Cerebellar nuclear complex (tissue), 1 donor: Measurements from ENCODE around the gene SEMA3D.

Experiments
- DNase-seq, 2 experiments: peaks; one replicate each; lab custom pipeline; 2025; lab: John Stamatoyannopoulos, UW

Gene SEMA3D

DNA sequence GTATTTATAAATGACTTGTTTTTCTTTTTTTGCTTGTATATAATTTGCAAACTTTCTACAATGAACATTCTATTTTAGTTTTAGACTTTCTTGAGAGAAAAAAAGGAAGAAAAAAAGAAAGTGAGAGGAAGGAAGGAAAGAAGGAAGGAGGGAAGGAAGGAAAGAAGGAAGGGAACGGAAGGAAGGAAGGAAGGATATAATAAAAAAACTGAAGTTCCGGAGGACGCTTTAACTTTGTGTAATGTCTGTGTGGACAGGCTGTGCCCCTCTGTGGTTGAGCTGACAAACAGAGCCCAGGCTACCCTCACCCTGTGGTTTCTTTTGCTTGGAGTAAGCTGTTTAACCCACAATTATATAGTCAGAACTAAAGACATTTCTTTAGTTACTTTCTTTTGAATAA is 108.7 kb downstream of the SEMA3D start:
- DNase-seq: no peak

DNA sequence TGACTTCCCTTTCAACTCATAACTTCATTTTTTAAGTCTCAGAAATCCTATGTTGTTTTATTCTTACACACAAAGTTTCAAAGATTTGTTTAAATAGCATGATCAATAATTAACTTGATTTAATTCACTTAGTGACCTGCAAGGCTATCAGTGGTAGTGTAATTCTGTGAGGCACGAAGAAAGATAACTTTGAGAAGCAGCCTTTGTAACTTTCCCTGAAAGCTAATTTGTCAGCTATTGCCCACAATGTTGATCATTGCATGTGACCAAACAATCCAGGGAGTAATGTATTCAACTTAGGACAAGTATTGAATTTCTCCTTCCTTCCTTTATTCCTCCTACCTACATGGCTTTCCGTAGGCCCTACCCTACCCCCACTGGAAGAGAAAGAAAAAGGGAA is 111.0 kb downstream of the SEMA3D start:
- no peak for DNase-seq

- no peak for DNase-seq
These were observed 111.9 kb downstream of the SEMA3D start for GRCh38 chr7:85074992-85075391.

- no peak for DNase-seq
These were observed 112.8 kb downstream of the SEMA3D start for GRCh38 chr7:85074016-85074415.

DNA sequence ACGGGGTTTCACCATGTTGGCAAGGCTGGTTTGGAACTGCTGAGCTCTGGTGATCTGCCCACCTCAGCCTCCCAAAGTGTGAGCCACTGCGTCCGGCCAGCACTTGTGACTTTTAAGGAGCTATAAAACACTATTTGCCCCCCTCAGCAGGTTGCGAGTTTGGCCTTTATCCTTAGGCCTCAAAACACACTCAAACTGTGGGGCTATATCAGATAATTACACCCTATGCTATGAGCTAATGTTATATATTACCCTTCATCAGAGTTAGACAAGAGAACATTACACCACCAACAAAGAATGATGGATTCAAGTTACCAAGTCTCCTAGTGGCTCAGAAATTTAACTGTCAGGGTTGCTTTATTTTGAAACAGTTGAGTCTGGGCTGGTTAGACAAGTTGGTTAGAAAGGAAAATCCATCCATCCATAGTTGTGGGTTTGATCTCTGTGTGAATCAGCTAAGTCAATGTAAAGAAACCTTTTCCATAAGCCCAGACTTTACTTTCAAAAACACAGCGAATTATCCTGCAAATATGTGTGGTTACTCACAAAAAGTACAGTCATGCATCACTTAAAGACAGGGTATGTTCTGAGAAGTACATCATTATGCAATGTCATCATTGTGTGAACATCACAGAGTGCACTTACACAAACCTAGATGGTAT is 115.8 kb downstream of the SEMA3D start:
- DNase-seq: no peak

GRCh38 chr7:85068799-85069198 is 118.1 kb downstream of the SEMA3D start:
- no peak for DNase-seq

GRCh38 chr7:85067371-85067770 is 119.5 kb downstream of the SEMA3D start:
- no peak for DNase-seq

- no peak for DNase-seq
These were observed 120.9 kb downstream of the SEMA3D start for GRCh38 chr7:85065888-85066485.

DNA sequence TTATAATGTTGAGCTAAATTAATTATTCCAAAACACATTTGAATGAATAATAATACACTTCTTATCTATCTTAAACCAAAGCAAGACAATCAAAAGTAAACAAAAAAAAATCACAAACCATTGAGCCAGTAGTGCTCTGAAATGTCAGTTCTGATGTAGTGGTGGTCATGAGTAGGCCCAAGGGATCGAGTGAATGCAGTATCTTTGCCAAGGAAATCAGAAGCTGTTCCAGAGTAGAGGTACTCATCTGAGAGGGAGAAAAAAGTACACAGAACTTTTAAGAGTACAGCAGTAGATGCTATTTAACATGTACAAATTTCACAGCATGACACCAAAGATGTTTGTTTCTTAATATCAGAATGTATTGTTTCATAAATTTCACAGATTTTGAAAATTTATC is 121.5 kb downstream of the SEMA3D start:
- DNase-seq: no peak

DNA sequence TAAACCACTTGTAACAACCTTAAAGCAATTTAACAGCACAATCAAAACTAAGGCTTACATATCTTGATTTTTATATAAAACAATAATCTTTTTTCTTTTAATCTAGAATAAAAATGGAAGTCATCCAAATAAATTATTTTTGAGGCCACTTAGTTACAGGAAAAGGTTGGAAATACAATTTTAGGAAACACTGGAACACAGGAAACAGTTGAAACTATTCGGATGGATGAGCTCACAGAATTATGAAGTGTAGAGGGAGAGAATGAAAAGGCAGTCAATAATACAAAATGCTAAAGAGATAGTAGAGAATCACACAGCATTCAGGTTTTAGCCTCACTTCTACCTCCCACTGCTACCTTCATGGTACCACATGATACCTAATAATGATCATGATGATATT is 124.2 kb downstream of the SEMA3D start:
- DNase-seq: no peak

DNA sequence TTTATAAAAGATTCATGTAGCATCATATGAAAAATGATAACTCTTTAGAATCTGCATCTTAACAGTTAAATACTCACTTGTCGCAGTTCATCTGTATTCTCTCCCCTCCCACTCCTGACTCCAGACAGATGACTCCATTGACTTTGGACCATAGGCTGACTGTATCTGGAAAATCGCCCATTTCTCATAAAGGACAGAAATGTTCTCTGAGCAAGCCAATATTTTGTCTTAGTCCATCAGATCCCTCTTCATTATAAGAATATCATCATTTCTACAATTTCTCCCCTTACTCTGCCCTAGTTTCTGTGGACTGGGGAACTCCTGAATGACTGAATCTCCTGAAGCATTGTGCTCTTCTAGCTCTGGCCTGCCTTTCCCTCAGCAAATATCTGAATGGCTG is 125.4 kb downstream of the SEMA3D start:
- DNase-seq: no peak

- no peak for DNase-seq
These were observed 126.2 kb downstream of the SEMA3D start for GRCh38 chr7:85060696-85061095.

GRCh38 chr7:85055906-85056305 is 130.9 kb downstream of the SEMA3D start:
- no peak for DNase-seq

DNA sequence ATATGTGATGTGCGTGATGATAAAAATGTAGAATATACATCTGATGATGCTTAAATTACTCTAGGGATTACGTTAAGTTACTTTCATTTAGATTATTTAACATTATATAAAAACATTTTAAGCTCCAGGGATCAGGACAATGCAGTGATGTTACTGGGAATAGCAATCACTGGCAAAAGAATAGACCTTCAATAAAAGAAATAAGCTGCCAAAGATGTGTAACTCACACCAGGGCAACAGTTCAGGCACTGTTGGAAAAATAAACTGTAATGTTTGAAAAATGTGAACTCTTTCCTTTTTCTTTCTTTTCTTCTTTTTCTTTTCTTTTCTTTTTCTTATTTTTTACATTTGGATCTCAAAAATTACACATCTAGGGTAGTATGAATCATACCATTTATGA is 131.7 kb downstream of the SEMA3D start:
- no peak for DNase-seq

GRCh38 chr7:85054306-85054705 is 132.6 kb downstream of the SEMA3D start:
- DNase-seq: no peak

DNA sequence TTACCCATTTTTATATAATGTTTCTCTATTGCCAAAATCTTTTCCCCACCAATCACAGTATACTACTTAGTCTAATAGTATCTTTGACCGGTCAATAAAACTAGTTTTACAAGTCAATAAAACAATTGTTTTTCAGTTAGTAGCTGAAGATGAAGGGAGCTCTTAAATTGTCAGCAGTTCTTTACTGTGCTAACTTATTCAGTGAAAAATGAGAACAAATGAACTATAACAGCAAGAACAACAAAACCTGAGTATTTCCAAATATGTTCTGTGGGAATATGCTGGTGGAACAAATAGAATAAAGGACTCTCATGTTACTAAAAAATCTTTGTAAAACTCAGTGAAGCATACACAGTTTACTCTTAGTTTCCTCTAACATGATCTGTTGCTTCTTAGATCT is 134.0 kb downstream of the SEMA3D start:
- DNase-seq: no peak

DNA sequence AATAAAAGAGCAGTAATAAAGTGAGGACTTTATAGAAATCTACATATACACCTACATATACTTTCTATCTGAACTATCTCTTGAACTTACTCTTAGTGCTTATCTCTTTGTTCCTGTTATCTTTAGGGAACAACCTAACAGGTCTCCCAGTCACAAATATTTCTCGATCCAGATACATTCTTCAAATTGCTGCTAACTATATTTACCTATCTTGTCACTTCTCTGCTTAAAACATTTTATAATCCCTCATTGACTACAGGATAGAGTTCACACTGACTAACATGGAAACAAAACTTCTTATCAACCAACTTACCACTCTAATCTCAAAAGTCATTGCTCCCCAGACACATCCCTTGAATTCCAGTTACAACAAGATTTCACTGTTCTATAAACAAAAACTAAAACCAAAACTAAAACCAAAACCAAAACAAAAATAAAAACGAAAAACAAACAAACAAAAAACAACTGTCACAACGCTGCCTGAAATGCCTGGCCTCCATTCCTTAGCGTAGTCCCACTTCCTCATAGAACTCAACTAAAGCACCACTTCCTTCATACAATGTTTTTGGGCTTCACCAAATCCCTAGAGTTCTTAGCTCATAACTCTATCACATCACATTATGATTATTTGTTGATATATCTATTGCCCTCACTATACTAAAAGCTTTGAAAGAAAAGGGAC is 134.7 kb downstream of the SEMA3D start:
- DNase-seq: no peak

DNA sequence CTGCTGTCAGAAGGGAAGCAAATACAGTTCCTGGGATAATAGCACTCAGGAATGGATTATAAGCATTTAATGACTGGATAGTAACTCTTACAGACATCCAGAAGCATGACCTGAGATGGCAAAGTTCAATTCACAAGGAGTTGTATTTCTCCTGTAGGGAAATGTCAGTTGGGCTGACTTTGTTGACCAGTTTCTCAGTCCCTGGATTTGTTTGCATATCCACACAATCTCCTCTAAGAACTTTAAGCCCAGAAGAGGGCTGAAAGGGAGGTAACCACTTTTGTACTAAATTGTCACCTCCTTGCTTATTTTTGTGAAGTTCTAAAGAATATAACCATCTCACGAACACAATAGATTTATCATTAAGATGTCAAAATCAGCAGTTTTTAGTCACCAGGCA is 140.3 kb downstream of the SEMA3D start:
- DNase-seq: no peak

DNA sequence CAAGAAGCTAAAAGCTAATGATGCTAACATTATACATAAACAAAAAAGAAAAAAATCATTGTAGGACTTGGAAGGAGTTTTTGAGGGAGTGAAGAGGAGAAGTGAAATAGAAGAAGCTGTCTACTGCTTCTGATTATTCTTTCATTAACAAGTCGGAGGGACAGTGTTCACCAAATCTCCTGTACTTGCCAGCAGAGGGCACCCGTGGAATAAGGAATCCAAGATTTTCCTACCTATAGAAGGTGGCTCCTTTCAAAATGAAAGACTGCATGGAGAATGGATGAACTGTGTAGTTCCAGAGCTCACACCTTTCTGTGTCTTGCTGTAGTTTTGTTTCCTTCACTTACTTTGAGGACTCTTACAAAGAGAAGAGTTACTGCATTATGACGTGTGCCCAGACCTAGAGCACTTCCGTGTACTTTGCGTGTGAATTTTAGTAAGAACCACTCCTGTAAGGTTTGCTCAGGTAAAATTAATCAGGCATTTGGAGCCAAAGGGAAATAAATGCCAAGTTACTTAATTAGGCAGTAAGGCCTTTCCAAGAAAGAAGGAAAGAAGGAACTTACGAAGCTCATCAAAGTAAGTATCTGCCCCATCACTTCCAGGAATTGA is 145.1 kb downstream of the SEMA3D start:
- no peak for DNase-seq

DNA sequence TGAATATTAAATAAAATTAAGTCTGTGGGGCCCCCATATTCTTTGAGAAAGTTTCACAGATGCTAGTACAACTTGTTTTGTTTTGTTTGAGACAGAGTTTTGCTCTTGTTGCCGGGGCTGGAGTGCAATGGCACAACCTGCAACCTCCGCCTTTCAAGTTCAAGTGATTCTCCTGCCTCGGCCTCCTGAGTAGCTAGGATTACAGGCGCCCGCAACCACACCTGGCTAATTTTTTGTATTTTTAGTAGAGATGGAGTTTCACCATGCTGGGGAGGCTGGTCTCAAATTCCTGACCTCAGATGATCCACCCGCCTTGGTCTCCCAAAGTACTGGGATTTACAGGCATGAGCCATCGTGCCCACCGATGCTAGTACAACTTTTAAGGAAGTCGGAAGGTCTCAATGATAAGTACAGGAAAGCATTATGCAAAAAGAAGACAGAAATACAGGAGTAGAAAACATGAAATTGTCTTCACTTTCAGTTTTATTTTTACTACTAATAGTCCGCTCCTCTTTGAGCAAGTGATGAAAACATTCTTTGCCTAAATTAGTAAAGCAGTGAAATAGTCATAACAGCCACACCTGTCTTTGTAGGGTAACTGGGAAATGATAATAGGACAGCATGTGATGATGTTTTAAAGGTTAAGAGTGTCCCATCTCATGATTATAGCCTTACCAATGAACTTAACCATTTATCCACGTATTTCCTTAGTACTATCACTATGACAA is 147.5 kb downstream of the SEMA3D start:
- DNase-seq: no peak

- DNase-seq: no peak
These were observed 148.4 kb downstream of the SEMA3D start for GRCh38 chr7:85038466-85038865.

DNA sequence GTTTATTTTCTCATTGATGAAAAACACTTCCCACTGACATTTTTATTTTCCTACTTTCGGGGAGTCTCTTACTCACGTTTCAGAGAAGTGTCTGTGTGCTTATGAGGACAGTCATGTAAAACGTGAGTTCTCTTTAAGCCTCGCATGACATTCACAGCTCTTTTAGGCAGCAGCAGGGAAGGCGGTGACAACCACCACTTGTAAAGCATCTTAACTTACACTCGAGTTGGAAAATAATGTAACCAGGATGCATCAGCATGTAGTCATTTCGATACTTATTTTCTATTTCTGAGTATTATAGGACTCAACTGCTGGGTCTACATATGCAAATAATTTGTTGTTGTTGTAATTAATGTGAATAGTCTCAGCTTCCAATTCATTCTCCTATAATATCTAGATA is 153.6 kb downstream of the SEMA3D start:
- DNase-seq: no peak
